Keratinocyte (primary cell): Measurements from ENCODE around the gene MTMR10.

Source experiments
- EZH2 ChIP-seq: IDR thresholded peaks from one replicate; pipeline ENCODE4 v1.6.1; 2012; ENCODE audit warnings: inconsistent platforms, mild to moderate bottlenecking, low read length, moderate library complexity
- TF ChIP-seq, protein P1 (sequence below), 3 experiments: IDR thresholded peaks in 1 of 3; conservative IDR thresholded peaks in 1 of 3; optimal IDR thresholded peaks in 1 of 3; 2 replicates in 2 of 3; 3 replicates in 1 of 3; pipeline versions ENCODE3 to v1.5.1; 2011; ENCODE audit warnings: low read length in 3 of 3, mild to moderate bottlenecking in 3 of 3, moderate library complexity in 2 of 3, control low read depth in 1 of 3, inconsistent platforms in 1 of 3; ENCODE audit not compliant: insufficient read depth in 2 of 3; ENCODE audit errors: extremely low read depth in 1 of 3

DNA sequence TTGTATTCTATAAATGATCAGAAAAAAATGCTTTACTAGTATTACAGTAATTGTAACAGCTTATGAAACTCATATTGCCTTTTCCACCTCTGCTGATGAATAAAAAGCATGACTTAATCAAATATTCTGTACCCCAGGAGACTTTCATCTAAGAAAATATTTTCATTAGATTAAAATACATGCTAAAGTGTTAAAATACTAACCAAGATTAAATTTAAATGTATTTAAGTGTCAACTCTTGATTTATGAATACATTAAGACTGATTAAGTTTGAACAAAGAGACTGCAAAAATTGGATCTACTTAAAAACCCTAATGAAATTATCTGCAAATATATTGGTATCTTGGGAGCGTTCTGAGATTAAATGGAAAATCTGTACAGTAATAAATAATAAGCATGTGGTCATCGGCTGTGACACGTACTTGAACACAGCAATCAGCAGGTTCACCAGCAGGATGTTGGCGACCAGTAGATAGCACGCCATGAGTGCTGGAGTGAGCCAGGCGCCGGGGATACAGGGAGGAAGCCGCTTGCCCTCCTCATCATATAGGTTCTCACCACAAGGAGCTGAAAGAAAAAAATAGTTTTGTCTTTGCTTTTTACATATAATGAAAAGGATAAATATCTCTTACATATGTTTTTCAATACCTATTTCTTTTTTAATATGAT lies 36.6 kb upstream of the MTMR10 start:
- TF ChIP-seq, protein P1, sequence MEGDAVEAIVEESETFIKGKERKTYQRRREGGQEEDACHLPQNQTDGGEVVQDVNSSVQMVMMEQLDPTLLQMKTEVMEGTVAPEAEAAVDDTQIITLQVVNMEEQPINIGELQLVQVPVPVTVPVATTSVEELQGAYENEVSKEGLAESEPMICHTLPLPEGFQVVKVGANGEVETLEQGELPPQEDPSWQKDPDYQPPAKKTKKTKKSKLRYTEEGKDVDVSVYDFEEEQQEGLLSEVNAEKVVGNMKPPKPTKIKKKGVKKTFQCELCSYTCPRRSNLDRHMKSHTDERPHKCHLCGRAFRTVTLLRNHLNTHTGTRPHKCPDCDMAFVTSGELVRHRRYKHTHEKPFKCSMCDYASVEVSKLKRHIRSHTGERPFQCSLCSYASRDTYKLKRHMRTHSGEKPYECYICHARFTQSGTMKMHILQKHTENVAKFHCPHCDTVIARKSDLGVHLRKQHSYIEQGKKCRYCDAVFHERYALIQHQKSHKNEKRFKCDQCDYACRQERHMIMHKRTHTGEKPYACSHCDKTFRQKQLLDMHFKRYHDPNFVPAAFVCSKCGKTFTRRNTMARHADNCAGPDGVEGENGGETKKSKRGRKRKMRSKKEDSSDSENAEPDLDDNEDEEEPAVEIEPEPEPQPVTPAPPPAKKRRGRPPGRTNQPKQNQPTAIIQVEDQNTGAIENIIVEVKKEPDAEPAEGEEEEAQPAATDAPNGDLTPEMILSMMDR (optimal IDR thresholded peaks at IDR 0.05 in 1 of 3, IDR thresholded peaks at IDR 0.05 in 1 of 3, conservative IDR thresholded peaks at IDR 0.05 in 1 of 3; ENCODE audit: extremely low read depth in 1 of 3, insufficient read depth in 2 of 3, low read length in 3 of 3), result no peak
- TF ChIP-seq EZH2, result no peak
